A172 (cell line): ENCODE measurements around the gene UGT3A2. TPM values are rescaled to one million over a fixed set of nuclear protein-coding genes. Genes with fewer than 3 reads are reported as not detected.
"Not testable (repeated sequence)": the region's sequence is repeated elsewhere in the genome, so short reads cannot be mapped to it uniquely, and the experiment has no call there.

Source experiments
- DNase-seq: peaks from one replicate; pipeline ENCODE4 v3.0.0-alpha.2; 2015; ENCODE audit warnings: low spot score
- total RNA-seq: library from RNA; depleted of rRNA; stranded (reverse); fragments of >200 nt; shearing (Covaris generic); gene quantifications from 2 replicates; pipeline ENCODE4 v1.2.3, GENCODE V29; 2014

UGT3A2 gene
- total RNA-seq, 1 experiment from 2014 or later = not detected

DNA sequence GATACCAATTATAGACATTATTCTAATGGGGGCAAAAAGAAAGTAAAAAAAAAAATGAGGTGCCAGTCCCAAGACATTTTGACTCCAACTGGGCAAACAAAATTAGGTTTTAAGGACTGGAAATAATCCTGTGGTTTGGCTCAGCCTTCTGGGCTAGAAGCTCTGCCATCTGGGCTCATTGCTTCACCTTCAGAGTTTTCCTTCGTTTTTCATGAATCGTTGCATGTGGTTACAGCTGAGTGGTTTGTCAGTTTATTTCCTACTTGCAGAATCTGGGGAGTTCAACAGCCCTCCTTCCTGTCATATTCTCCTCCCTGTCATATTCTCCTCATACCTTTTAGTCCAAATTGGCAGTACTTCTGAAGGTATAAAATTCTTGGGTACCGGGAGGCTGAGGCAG, 12.0 kb downstream of the UGT3A2 start:
- DNase-seq = no peak

DNA sequence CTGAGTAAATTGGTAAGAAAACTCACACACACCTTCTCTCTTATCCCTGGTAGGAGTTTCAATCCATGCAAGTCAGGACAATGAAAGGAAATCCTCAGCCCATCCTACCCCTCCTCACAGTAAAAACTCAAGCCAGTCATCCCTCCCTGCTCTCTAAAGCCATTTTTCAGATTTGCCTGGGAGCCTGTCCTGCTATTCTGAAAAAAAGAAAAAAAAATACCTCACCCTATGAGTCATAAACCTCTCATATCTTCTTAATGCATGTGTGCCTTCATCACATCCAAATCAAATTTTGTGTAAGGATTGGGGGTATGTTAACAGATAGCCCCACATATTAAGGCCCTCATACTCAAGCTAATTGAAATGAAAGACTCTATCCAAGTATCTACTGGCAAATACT, 14.1 kb downstream of the UGT3A2 start:
- no peak for DNase-seq

GRCh38 chr5:36049949-36050348, 16.7 kb downstream of the UGT3A2 start:
- DNase-seq = no peak

DNA sequence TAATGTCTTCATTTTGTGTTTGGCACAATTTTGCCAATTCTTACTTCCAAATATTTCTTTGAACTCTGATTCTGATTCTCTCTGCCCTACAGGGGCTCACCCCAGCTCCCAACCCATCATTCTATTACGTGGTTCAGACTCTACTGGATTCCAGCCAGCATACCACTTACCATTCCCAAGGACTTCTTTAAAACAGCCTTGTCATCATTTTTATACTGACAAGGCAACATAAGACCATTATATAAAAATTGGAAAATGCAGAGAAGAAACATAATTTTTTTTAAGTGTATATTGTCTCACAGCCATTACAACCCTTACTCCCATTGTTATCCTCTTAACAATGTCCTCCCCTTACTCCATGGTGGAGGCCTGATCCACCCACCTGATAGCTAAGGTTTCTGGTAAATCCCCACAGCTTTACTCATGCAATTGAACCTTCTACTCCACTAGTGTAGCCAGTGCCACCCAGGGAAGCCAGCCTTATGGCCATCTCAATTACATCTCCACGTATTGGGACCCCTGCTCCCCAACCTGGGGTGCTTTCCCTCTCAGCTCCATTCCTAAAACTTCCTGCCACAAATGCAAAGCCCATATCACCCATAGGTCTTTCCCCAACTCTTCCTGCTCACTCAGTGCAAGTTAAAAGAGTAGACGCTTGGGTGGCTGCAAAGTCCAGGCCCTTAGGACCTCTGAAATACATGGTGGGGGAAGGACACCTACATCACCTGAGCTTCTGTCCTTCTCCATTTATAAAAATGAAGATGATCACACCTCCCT, 19.1 kb downstream of the UGT3A2 start:
- no peak for DNase-seq

DNA sequence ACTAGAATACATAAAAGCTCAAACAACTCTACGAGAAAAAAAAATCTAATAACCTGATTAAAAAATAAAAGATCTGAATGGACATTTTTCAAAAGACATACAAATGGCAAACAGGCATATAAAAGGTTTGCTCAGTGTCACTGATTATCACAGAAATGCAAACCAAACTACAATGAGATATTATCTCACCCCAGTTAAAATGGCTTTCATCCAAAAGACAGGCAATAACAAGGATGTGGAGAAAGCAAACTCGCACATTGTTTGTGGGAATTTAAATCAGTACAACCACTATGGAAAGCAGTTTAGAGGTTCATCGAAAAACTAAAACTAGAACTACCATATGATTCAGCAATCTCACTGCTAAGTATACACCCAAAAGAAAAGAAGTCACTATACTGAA, 20.8 kb downstream of the UGT3A2 start:
- no peak for DNase-seq

DNA sequence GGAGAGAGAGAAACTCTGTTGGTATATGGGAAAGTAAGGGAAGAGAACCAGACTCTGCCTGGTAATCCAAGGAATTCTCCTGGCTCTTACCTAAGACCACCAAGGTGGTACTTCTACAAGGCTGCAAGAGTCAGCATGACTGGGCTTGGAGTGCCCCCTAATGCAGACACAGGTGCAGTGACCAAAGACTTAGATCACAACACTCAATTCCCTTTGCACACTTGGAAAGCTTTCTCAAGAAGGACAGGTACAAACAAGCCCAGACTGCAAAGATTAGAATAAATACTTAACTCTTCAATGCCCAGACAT, 25.2 kb downstream of the UGT3A2 start:
- DNase-seq = no peak

DNA sequence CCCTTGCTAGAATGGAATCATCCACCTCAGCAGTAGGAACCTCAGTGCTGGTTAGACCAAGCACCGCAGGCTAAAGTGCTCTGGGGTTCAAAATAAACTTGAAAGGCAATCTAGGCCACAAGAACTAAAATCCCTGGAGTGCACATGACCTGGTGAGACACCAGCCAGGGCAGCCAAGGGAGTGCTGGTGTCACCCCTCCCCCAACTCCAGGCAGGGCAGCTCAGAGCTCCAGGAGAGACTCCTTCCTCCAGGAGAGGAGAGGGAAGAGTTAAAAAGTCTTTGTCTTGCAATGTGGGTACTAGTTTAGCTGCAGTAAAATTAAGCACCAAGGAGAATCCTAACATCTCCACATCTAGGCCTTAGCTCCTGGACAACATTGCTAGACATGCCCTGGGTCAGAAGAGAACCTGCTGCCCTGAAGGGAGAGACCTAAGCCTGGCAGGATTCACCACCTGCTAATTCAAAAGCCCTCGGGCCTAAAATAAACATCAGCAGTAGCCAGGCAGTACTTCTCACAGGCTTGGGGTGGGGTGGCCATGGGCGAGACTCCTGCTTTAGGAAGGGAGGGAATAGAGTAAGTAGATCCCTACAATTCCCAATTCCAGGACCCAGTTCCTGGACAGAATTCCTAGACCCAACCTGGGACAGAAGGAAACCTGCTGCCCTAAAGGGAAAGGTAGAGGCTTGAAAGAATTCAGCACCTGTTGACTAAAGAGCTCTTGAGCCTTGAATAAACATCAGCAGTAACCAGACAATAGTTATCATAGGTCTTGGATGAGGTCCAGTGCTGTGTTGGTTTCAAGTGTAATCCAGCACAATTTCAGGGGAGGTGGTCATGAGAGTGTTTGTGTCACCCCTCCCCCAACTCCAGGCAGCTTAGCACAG, 25.8 kb downstream of the UGT3A2 start:
- no peak for DNase-seq

DNA sequence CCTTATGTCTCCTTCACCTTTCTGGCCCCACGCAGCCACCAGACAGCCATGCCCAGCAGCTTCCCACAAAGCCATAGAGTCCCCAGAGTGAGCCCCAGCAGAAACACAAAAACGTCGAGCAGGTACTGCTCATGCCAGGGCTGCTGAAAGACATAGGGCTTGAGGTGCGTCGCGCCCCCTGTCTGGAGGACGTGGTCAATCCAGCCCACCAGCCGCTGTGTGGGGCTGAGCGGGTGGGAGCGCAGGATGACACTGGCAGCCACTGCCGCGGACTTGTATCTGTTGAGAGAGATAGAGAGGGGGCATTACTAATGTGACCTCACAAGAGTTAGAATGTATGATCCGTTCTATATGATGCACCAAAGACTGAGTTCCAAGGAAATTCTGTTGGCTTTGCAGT, 31.0 kb downstream of the UGT3A2 start:
- DNase-seq = no peak

GRCh38 chr5:36034536-36035134, 32.0 kb downstream of the UGT3A2 start:
- DNase-seq = not testable (repeated sequence)

GRCh38 chr5:36033486-36033885, 33.2 kb downstream of the UGT3A2 start:
- no peak for DNase-seq

GRCh38 chr5:36033047-36033446, 33.6 kb downstream of the UGT3A2 start:
- no peak for DNase-seq

- DNase-seq = no peak
These were observed 35.5 kb downstream of the UGT3A2 start for GRCh38 chr5:36031223-36031622.

DNA sequence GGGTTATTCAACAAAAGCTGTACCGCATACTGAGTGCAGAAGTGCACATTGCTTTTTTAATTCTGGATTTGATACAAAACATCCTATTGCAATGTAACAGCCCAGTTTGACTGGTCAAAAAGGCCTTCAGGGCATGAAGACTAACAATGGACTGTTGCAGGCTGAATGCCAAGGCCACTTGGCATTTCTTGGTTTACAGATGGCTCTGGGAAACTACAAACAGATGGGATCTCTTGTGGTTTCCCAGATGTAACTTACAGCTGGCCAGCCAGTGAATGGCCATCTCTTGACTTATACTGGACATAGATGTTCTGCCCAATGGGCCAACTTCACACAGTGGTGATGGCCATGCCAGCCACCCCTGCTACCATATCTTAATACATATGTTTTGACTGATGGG, 36.8 kb downstream of the UGT3A2 start:
- DNase-seq = no peak

- DNase-seq = no peak
These were observed 37.7 kb downstream of the UGT3A2 start for GRCh38 chr5:36028816-36029465.

DNA sequence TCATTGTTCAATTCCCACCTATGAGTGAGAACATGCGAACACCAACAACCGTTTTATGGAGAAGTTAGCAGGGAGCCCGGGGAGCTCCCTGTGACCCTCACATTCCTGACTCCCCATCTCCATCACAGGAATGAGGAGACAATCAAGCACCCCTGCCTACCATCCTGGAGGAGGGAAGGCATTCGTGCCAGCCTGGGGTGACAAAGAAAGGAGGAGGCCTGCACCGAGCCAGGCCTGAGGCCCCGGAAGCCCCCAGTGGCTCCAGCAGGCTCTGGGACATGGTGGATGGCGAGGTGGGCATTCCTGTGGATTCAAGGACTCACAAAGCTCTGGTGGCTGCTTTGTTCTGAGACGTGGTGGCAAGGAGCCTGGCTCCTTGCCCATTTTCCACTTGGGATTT, 39.0 kb downstream of the UGT3A2 start:
- DNase-seq = no peak

DNA sequence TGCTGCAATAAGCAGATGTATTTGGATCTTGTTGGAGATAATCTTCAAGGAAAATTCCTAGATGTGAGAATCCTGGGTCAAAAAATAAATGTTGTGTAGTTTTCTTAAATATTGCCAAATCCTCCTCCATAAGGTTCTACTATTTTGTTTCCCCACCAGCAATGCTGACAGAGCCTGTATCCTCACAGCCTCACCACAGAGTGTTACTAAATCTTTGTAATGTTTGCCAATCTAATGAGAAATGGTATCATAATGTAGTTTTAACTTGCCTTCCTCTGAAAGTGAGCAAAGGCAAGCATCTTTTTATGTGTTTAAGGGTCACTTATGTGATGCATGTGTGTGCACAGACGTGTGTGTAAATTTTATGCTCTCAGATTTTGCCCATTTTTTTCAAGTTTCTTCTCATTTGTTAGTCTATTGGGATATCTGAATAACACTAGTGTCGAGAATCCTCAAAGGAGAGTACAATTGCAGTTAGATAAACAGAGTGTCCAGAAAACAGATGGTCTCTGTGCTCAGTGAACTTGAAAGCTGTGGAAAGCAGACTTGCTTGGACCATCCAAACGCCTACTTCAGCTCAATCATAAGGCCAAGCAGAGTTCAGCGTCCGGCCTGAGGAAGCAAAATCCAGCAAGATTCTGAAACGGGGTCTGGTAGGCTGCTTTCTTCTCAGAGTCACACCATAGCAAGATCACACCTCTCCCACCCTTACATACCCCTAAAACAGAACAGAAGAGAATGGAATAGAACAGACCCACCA, 39.8 kb downstream of the UGT3A2 start:
- no peak for DNase-seq

- DNase-seq = not testable (repeated sequence)
These were observed 44.4 kb downstream of the UGT3A2 start for GRCh38 chr5:36022246-36022645.

DNA sequence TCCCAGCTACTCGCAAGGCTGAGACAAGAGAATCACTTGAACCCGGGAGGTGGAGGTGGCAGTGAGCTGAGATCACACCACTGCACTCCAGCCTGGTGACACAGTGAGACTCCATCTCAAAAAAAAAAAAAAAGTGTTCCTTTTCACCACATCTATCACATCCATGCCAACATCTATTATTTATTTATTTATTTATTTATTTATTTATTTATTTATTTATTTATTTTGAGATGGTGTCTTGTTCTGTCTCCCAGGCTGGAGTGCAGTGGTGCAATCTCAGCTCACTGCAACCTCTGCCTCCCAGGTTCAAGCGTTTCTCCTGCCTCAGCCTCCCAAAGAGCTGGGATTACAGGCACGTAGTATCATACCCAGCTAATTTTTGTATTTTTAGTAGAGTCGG, 47.1 kb downstream of the UGT3A2 start:
- DNase-seq = not testable (repeated sequence)

DNA sequence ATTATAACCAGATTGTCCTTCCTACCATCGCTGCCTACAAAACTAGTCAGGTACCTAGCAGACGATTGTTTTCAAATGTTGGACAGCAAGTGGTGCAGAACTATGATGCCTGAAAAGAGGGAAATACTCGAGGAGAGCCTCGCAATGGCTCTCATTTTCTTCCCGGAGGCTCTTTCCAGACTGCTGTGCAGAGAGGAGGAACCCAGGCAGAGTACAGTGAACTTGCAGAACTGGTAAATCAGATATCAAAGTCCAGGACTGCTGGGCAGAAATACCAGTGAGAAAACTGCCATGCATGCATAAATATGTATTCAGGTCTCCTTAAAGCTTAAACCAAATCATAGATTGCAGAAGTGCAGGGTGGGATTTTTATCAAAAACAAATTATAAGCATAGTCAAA, 49.1 kb downstream of the UGT3A2 start:
- no peak for DNase-seq

DNA sequence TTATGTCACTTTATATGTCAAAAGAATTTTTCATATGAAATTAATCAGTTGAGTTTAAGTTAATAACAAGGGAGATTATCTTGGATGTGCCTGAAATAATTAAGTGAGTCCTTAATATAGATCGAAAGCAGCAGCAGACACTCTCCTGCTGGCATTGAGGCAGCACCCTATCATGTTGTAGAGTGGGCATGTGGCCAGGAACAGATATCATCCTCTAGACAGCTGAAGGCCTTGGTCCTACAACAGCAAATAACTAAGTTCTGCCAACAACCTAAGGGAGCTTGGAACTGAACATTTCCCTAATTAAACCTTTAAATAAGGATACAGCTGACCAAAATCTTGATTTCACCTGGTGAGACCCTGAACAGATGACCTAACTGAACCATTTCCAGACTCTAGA, 49.7 kb downstream of the UGT3A2 start:
- DNase-seq = no peak

- DNase-seq = no peak
These were observed 53.5 kb downstream of the UGT3A2 start for GRCh38 chr5:36013182-36013581.

GRCh38 chr5:36009698-36010097, 57.0 kb downstream of the UGT3A2 start:
- no peak for DNase-seq
